GM23338 (cell line): ENCODE measurements around the gene ITPRID1. TPM values are rescaled to one million over a fixed set of nuclear protein-coding genes. Genes with fewer than 3 reads are reported as not detected.
A peak's percentile ranks its signal among the peaks of the same experiment; 100 is the strongest.

Experiments used
- ATAC-seq: fragments of 200-7000 bp; cut with Tn5 transposase; 3 replicates; pipeline ENCODE4 v1.9.1; 2020
- DNase-seq: peaks from one replicate; pipeline ENCODE4 v3.0.0-alpha.2; 2015; ENCODE audit warnings: low spot score
- H2AFZ ChIP-seq: fragments of 200-600 bp; sonication (generic); 2 replicates; pipeline ENCODE4 v1.8.0; 2016; ENCODE audit warnings: antibody characterized with exemption, mild to moderate bottlenecking, moderate library complexity
- H3F3A ChIP-seq: fragments of 200-600 bp; sonication (generic); replicated peaks from 2 replicates; pipeline ENCODE4 v1.8.0; 2017; ENCODE audit warnings: antibody characterized with exemption, mixed run types, low read depth
- H3K27ac ChIP-seq: fragments of 200-600 bp; sonication (generic); 2 replicates; pipeline ENCODE4 v1.6.1; 2016; ENCODE audit warnings: low read depth
- H3K27me3 ChIP-seq: fragments of 200-600 bp; sonication (generic); 2 replicates; pipeline ENCODE4 v1.8.0; 2016; ENCODE audit warnings: mild to moderate bottlenecking, mixed run types, moderate library complexity; ENCODE audit not compliant: insufficient read depth
- H3K36me3 ChIP-seq: fragments of 200-600 bp; sonication (generic); 2 replicates; pipeline ENCODE4 v1.8.0; 2016; ENCODE audit warnings: mild to moderate bottlenecking; ENCODE audit not compliant: insufficient read depth
- H3K4me1 ChIP-seq: fragments of 200-600 bp; sonication (generic); 2 replicates; pipeline ENCODE4 v1.8.0; 2016; ENCODE audit warnings: mild to moderate bottlenecking, moderate library complexity; ENCODE audit not compliant: insufficient read depth
- H3K4me2 ChIP-seq: fragments of 200-600 bp; sonication (generic); 2 replicates; pipeline ENCODE4 v1.7.1; 2017; ENCODE audit warnings: mixed run types
- H3K4me3 ChIP-seq: fragments of 200-600 bp; sonication (generic); 2 replicates; pipeline ENCODE4 v1.6.1; 2016; ENCODE audit warnings: mixed run types
- H3K79me2 ChIP-seq: fragments of 200-600 bp; sonication (generic); replicated peaks from 2 replicates; pipeline ENCODE4 v1.8.0; 2017; ENCODE audit warnings: mild to moderate bottlenecking; ENCODE audit not compliant: insufficient read depth
- H3K9me2 ChIP-seq: fragments of 200-600 bp; sonication (generic); 2 replicates; pipeline ENCODE4 v1.8.0; 2017; ENCODE audit not compliant: insufficient read depth
- H4K20me1 ChIP-seq: fragments of 200-600 bp; sonication (generic); replicated peaks from 2 replicates; pipeline ENCODE4 v1.8.0; 2017; ENCODE audit warnings: mild to moderate bottlenecking; ENCODE audit not compliant: insufficient read depth
- H3K27ac Mint-ChIP-seq: 2 replicates; pipeline ENCODE4 v1.8.0; 2020; ENCODE audit warnings: inconsistent platforms, mild to moderate bottlenecking, moderate library complexity, mixed read lengths
- H3K27me3 Mint-ChIP-seq: 3 replicates; pipeline ENCODE4 v1.8.0; 2022; ENCODE audit warnings: low read depth, mild to moderate bottlenecking, moderate library complexity, mixed read lengths, inconsistent platforms; ENCODE audit not compliant: insufficient read depth, poor library complexity
- H3K36me3 Mint-ChIP-seq: 3 replicates; pipeline ENCODE4 v1.8.0; 2021; ENCODE audit warnings: low read depth, mild to moderate bottlenecking, inconsistent platforms, moderate library complexity, mixed read lengths
- H3K4me1 Mint-ChIP-seq: 3 replicates; pipeline ENCODE4 v1.8.0; 2020; ENCODE audit warnings: mild to moderate bottlenecking, inconsistent platforms, mixed read lengths
- H3K4me3 Mint-ChIP-seq: 3 replicates; pipeline ENCODE4 v1.8.0; 2021; ENCODE audit warnings: moderate library complexity, mild to moderate bottlenecking, inconsistent platforms, mixed read lengths
- H3K9me3 Mint-ChIP-seq: 3 replicates; pipeline ENCODE4 v1.8.0; 2020; ENCODE audit warnings: moderate library complexity, mild to moderate bottlenecking, inconsistent platforms, mixed read lengths
- CTCF ChIP-seq, 2 experiments: fragments of 200-600 bp in 1 of 2; sonication (generic) in 1 of 2; conservative IDR thresholded peaks; 2 replicates each; pipeline versions ENCODE4 v1.5.1 to v1.6.1; 2016 to 2017; ENCODE audit warnings: antibody characterized with exemption in 2 of 2, low read depth in 2 of 2, mild to moderate bottlenecking in 2 of 2, moderate library complexity in 1 of 2
- EZH2phosphoT487 ChIP-seq: fragments of 200-600 bp; sonication (generic); IDR thresholded peaks from one replicate; pipeline ENCODE4 v1.8.1; 2018; ENCODE audit warnings: antibody characterized with exemption; ENCODE audit not compliant: unreplicated experiment
- POLR2AphosphoS5 ChIP-seq: IDR thresholded peaks from 2 replicates; pipeline ENCODE4 v1.6.1; 2016; ENCODE audit warnings: antibody characterized with exemption, low read depth
- ZNF114 ChIP-seq: fragments of 250-450 bp; sonication (Bioruptor Pico); IDR thresholded peaks from 2 replicates; pipeline ENCODE4 v1.5.0; 2020; ENCODE audit warnings: mild to moderate bottlenecking, moderate library complexity
- ZNF462 ChIP-seq: fragments of 250-450 bp; sonication (Bioruptor Pico); IDR thresholded peaks from 2 replicates; pipeline ENCODE4 v1.5.0; 2020; ENCODE audit warnings: mild to moderate bottlenecking, moderate library complexity
- polyA plus RNA-seq: library from polyadenylated mRNA; unstranded; fragments of >200 nt; fragmentation: Nextera tagmentation; extraction: Ambion mirVana; gene quantifications from 2 replicates; pipeline ENCODE4 v1.2.1, GENCODE V29; 2016
- total RNA-seq: library from RNA; depleted of rRNA; stranded (reverse); fragments of >200 nt; shearing (Covaris generic); gene quantifications from 2 replicates; pipeline ENCODE4 v1.2.3, GENCODE V29; 2014

The ITPRID1 gene
- total and polyA plus RNA-seq, 2 experiments from 2014 or later = 0.05 to 0.45 TPM

GRCh38 chr7:31478721-31479120 lies 35.2 kb upstream of the ITPRID1 start:
- Mint-ChIP-seq H3K9me3 (no peaks in the 10 kb centered on the region; the same call in 2 of the 3 replicates), H3K27me3 (peaks cover 2% of the 10 kb centered on the region), H3K27ac (no peak overlapping the region), H3K36me3 (0 out of 3 replicates have a peak, but pooled peaks cover 3% of the 10 kb centered on the region), H3K4me3 (no peak overlapping the region), H3K4me1 (peaks cover 30% of the 10 kb centered on the region)
- Histone ChIP-seq H3K27me3 (no peaks in the 10 kb centered on the region), H3K4me2 (peak overlapping the region; percentile 10; the same call in 1 of the 2 replicates), H3K9me2 (peaks cover 21% of the 10 kb centered on the region), H3K4me3 (no peak overlapping the region), H3F3A (no peaks in the 10 kb centered on the region), H3K79me2 (no peaks in the 10 kb centered on the region), H3K27ac (no peak overlapping the region), H3K4me1 (peaks cover 28% of the 10 kb centered on the region), H2AFZ (peak overlapping the region; percentile 35), H4K20me1 (no peaks in the 10 kb centered on the region), H3K36me3 (no peaks in the 10 kb centered on the region)
- ATAC-seq = no peak; the same call in 2 of the 3 replicates
- DNase-seq = no peak
- TF ChIP-seq CTCF (conservative IDR thresholded peaks at IDR 0.05; ENCODE audit: low read depth in 2 of 2) (no peak), POLR2AphosphoS5 (no peak), ZNF114 (CRISPR knock-in tag) (no peak), ZNF462 (CRISPR knock-in tag) (no peak), EZH2phosphoT487 (no peak)
